ENCODE measurements around the gene NFKBIA. TPM values are rescaled to one million over a fixed set of nuclear protein-coding genes. Genes with fewer than 3 reads are reported as not detected.

Gene NFKBIA
- total RNA-seq, 2 donors from 2014 or later: 391 to 596 TPM

DNA sequence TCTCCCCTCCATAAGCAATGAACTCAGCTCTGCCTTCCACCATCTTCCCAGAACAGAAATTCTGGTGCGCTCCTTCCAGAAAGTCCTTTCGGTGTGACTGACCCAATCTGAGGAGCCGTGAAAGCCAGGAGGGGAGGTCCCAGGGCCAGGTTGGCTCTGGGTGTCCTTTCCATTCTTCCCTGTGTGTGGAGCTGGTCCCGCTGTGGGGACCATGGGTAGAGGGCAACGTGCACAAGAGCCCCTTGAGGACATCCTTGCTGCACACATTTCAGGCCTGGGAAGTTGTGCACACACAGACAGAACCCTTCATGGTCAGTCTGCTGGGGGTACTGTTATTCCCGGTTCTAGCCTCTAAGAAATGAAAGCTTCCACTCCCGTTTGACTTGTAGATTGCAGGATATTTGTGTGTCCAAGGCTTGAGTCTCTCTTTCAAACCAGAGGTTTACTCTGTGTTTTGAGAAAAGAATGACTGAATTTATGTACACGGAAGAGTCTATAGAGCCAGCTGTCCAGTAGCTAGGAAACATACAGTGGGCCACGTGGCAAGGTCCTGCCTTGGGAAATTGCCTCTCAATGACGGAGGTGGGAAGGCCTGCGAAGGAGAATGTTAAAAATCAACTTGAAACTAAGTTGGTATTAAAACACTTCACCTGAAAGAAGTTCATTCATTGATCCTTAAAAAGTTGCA, 10.1 kb downstream of the NFKBIA start:
- no peak overlapping the region for H3K4me3 Mint-ChIP-seq
- H3K27ac Mint-ChIP-seq: peak overlapping the region; percentile 13
- peaks cover 2 to 8% of the 10 kb centered on the region in 2 donors for H3K36me3 Mint-ChIP-seq (ENCODE audit: insufficient read depth in 2 of 2)
- H3K27me3 Mint-ChIP-seq (ENCODE audit: low read depth): no peaks in the 10 kb centered on the region
- DNase-seq (no peak), ATAC-seq (replicated peaks in 1 of 2) (no peak)
- H3K9me3 Mint-ChIP-seq: no peaks in the 10 kb centered on the region
- peaks cover 48% of the 10 kb centered on the region for H3K4me1 Mint-ChIP-seq (ENCODE audit: low read depth)

DNA sequence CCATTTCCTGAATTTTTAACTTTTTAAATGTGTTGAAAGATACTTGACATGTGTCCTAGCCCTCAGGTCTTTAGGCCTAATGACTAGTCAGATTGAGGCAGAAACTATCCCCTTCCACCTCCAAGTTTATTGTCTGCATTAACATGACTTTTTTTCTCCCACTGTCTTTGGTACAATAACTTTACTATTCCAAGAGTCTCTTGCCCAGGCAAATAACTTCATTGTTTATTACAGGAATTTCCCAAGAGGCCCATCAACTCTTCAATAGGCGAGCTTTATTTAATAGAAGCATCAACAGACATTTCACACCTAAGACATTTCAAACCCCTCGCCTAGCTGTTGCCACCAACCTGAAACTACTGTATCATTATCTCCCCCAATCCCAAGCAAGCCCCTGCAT, 10.7 kb downstream of the NFKBIA start:
- Mint-ChIP-seq H3K36me3 (ENCODE audit: insufficient read depth in 2 of 2) (peaks cover 0 to 2% of the 10 kb centered on the region in 2 donors), H3K4me3 (no peak overlapping the region), H3K9me3 (no peaks in the 10 kb centered on the region), H3K27me3 (ENCODE audit: low read depth) (no peaks in the 10 kb centered on the region), H3K27ac (peak overlapping the region; percentile 12), H3K4me1 (ENCODE audit: low read depth) (peaks cover 41% of the 10 kb centered on the region)
- DNase-seq: no peak
- no peak for ATAC-seq (replicated peaks in 1 of 2)

DNA sequence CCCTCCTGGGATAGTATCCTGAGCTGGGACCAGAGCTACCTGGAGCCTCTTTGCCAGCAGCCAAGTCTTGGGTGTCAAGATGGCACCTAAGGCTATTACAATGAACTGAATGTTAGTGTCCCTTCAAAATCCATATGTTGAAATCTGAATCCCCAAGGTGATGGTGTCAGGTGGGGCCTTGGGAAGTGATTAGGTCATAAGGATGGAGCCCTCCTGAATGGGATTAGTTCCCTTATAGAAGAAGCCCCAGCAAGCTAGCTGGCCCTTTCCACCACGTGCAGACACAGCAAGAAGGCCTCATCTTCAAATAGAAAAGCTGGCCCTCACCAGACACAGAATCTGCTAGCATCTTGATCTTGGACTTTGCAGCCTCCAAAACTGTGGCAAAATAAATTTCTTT, 12.4 kb downstream of the NFKBIA start:
- H3K27me3 Mint-ChIP-seq (ENCODE audit: low read depth): no peaks in the 10 kb centered on the region

DNA sequence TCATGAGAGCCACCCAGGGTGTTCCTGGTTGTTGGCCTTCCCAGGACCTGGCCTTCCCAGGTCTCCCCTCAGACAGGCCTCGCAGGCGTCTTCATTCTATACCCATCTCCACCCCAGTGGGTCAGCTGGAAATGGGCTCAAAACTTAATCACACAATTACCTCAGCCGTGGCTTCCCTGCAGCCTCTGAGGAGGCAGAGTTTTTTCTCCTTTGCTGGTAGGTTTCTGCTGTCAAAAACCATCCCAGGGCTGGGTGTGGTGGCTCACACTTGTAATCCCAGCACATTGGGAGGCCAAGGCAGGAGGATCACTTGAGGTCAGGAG, 13.2 kb downstream of the NFKBIA start:
- ATAC-seq (replicated peaks in 1 of 2): no peak
- H3K4me1 Mint-ChIP-seq (ENCODE audit: low read depth): peaks cover 19% of the 10 kb centered on the region

More for the DNA sequence above, 12.4 kb downstream of the NFKBIA start:
- no peak overlapping the region for H3K27ac Mint-ChIP-seq
- no peak overlapping the region for H3K4me3 Mint-ChIP-seq
- peaks cover 26% of the 10 kb centered on the region for H3K4me1 Mint-ChIP-seq (ENCODE audit: low read depth)
- no peak for ATAC-seq (replicated peaks in 1 of 2)
- DNase-seq: no peak
- no peaks in the 10 kb centered on the region for H3K9me3 Mint-ChIP-seq
- no peaks in the 10 kb centered on the region for H3K36me3 Mint-ChIP-seq (ENCODE audit: insufficient read depth in 2 of 2)

DNA sequence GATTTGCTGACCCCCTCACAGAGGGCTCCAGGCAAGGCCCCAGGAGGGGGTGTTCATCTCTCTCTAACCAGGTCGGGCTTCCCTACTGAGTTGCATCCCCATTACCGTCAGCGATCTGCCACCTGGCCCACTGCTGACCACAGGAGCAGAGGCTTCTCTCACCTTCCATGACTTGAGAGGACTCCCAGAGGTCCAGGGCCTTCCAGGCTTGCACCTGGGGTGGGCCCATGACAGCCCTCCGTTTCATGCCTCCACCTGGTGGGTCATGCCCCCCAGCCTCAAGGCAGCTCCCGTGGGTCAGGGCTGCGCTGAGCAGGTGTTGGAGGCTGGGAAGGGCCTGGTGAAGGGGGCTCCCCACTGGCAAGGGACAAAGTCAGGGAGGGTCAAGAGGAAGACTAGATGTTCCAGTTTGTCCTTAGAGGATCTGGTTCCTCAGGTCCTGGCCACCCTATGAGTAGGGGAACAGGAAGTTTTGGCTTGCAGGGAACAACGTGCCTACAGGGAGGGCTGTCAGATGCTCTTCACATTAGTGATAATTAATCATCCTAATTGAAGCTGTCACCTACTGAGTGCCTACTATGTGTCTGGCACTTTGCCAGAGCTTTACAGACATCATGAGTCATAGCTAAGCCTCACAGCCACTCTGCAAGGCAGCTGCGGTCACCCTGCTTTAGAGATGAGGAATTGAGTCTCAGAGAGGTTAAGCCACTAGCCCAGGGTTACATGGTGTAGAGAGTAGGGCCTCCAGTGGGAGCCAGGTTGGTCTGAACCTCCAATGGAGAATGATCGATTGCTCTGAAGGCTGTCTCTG, 13.8 kb downstream of the NFKBIA start:
- no peak overlapping the region for H3K27ac Mint-ChIP-seq
- peaks cover 19% of the 10 kb centered on the region for H3K4me1 Mint-ChIP-seq (ENCODE audit: low read depth)
- no peaks in the 10 kb centered on the region for H3K27me3 Mint-ChIP-seq (ENCODE audit: low read depth)
- H3K36me3 Mint-ChIP-seq (ENCODE audit: insufficient read depth in 2 of 2): no peaks in the 10 kb centered on the region
- H3K9me3 Mint-ChIP-seq: no peaks in the 10 kb centered on the region
- DNase-seq: peak; percentile 18 to 44
- H3K4me3 Mint-ChIP-seq: no peak overlapping the region
- peak; percentile 59 to 67 for ATAC-seq (replicated peaks in 1 of 2)

More for the DNA sequence above, 13.2 kb downstream of the NFKBIA start:
- Mint-ChIP-seq H3K27ac (no peak overlapping the region), H3K27me3 (ENCODE audit: low read depth) (no peaks in the 10 kb centered on the region), H3K9me3 (no peaks in the 10 kb centered on the region), H3K36me3 (ENCODE audit: insufficient read depth in 2 of 2) (no peaks in the 10 kb centered on the region), H3K4me3 (no peak overlapping the region)
- no peak for DNase-seq

DNA sequence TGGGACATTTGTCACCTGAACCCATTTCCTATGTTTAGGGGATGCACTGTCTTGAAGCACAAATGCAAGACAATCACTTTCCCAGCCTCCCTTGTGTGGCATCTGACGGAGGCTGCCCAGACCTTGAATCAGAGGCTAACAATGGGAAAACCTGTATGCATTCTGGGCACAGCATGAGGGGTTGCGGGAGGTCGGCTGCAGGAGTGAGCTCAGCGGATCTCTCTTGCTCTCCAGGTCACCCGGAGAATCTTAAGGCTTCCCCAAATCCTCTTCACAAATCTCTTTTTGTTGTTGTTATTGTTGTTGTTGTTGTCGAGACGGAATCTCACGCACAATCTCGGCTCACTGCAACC, 15.3 kb downstream of the NFKBIA start:
- Mint-ChIP-seq H3K27ac (no peak overlapping the region), H3K9me3 (no peaks in the 10 kb centered on the region)
- ATAC-seq (replicated peaks in 1 of 2): no peak

DNA sequence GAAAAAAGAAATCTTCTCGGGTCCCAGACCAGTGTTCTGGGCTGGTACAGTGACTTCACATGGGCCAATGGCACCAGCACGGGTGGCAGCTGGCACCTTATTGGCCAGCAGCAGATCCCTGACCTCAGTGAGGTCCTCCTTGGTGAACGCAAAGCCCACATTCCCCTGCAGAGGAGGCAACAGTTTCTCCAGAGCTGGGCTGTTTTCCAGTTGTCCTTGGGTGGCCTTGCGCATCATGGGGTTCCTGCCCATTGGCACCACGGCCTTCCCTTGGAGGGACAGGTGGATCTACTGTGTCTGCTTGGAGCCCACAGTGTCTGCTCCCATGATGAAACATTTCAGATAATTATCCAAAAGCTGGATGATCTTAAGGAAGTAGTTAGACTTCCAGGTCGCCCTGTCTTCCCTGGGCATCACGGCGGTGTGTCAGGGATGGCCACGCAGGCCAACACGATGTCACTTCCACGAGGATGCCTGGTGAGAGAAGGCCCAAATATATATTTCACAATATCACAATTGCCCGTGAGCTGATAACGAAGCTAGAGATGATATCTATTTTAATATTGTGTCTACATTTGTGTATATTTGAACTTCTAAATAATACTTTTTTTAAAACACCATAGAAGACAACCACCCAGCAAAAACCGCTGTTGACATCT, 15.8 kb downstream of the NFKBIA start:
- H3K27ac Mint-ChIP-seq: no peak overlapping the region
- no peaks in the 10 kb centered on the region for H3K27me3 Mint-ChIP-seq (ENCODE audit: low read depth)
- ATAC-seq (replicated peaks in 1 of 2) (no peak), DNase-seq (no peak)
- H3K4me3 Mint-ChIP-seq: no peak overlapping the region
- peaks cover 9% of the 10 kb centered on the region for H3K4me1 Mint-ChIP-seq (ENCODE audit: low read depth)
- H3K36me3 Mint-ChIP-seq (ENCODE audit: insufficient read depth in 2 of 2): no peaks in the 10 kb centered on the region
- no peaks in the 10 kb centered on the region for H3K9me3 Mint-ChIP-seq

More for the DNA sequence above, 15.3 kb downstream of the NFKBIA start:
- DNase-seq: no peak
- peaks cover 14% of the 10 kb centered on the region for H3K4me1 Mint-ChIP-seq (ENCODE audit: low read depth)
- H3K4me3 Mint-ChIP-seq: no peak overlapping the region
- H3K27me3 Mint-ChIP-seq (ENCODE audit: low read depth): no peaks in the 10 kb centered on the region
- no peaks in the 10 kb centered on the region for H3K36me3 Mint-ChIP-seq (ENCODE audit: insufficient read depth in 2 of 2)

DNA sequence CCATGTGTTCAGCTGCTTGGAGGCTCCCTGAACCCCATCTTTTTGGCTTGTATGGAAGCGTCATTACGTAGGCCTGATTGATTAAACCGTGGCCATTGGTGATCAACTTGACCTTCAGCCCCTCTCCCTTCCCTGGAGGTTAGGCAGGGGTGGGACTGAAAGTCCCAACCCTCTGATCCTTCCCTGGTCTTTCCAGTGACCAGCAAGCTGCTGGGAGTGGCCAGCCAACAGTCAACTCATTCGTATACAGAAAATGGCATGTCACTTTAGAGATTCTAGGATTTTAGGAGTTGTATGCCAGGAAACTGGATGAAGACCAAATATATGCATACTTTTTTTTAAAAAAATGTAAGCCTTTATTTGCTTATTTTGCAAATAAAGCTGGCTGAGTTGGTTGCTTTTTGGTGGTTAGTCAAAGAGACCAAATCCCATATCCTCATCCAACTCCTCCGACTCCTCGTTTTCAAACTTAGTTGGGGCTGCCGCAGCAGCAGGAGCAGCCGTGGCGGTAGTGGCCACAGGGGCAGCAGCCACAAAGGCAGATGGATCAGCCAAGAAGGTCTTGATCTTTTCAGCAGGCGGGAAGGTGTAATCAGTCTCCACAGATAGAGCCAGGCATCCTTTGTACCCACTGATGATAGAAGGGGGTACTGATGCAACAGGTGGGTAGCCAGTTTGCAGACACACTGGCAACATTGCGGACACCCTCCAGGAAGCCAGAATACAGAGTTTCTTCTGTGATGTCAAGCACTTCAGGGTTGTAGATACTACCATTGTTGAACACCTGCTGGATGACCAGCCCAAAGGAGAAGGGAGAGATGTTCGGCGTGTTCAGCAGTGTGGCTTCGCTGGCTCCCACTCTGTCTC, 16.6 kb downstream of the NFKBIA start:
- no peak overlapping the region for H3K27ac Mint-ChIP-seq
- no peaks in the 10 kb centered on the region for H3K36me3 Mint-ChIP-seq (ENCODE audit: insufficient read depth in 2 of 2)
- H3K27me3 Mint-ChIP-seq (ENCODE audit: low read depth): no peaks in the 10 kb centered on the region
- DNase-seq: no peak
- H3K9me3 Mint-ChIP-seq: no peaks in the 10 kb centered on the region
- H3K4me3 Mint-ChIP-seq: no peak overlapping the region
- ATAC-seq (replicated peaks in 1 of 2): no peak
- peaks cover under 1% of the 10 kb centered on the region for H3K4me1 Mint-ChIP-seq (ENCODE audit: low read depth)

DNA sequence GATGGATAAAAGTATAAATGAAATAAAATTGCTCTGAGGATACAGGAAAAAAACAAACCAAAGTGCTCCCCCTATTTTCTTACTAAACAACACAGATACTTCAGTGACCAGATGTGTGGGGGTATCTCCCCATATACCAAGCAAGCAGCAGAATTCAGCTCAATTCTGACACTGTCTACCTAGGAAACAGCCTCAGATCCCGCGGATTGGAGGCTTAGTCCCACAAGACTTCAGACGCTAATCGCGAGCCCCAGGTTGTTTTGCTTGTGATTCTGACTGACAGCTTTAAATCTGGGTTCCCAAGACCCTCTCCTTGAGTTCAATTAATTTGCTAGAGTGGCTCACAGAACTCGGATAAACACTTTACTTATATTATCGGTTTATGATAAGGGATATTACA, 17.3 kb downstream of the NFKBIA start:
- H3K4me3 Mint-ChIP-seq: no peak overlapping the region
- H3K27ac Mint-ChIP-seq: no peak overlapping the region

DNA sequence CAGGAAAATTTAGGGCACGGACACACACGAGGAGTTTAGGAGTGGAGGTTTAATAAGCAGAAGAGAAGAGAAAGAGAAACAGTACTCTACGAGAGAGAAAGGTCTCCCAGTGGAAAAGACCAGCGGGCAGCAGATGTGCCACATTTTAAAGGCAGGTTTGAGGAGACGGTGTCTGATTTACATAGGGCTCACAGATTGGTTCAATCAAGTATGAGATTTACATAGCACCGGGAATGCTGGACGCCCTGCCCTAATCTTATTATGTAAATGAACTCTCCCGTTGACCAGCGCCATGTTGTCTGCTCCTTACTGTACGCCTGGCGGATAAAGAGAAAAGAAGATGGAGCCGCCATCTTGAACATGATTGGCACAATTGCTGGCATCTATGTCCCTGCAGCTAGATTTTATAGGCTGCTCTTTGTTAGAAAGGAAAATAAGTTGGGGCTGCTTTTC, 17.9 kb downstream of the NFKBIA start:
- Mint-ChIP-seq H3K4me1 (ENCODE audit: low read depth) (no peaks in the 10 kb centered on the region), H3K36me3 (ENCODE audit: insufficient read depth in 2 of 2) (no peaks in the 10 kb centered on the region), H3K27me3 (ENCODE audit: low read depth) (no peaks in the 10 kb centered on the region), H3K4me3 (no peak overlapping the region), H3K27ac (no peak overlapping the region), H3K9me3 (no peaks in the 10 kb centered on the region)
- ATAC-seq (replicated peaks in 1 of 2): no peak
- no peak for DNase-seq

More for the DNA sequence above, 17.3 kb downstream of the NFKBIA start:
- H3K9me3 Mint-ChIP-seq: no peaks in the 10 kb centered on the region
- ATAC-seq (replicated peaks in 1 of 2) (no peak), DNase-seq (no peak)
- H3K36me3 Mint-ChIP-seq (ENCODE audit: insufficient read depth in 2 of 2): no peaks in the 10 kb centered on the region
- H3K4me1 Mint-ChIP-seq (ENCODE audit: low read depth): no peaks in the 10 kb centered on the region
- H3K27me3 Mint-ChIP-seq (ENCODE audit: low read depth): no peaks in the 10 kb centered on the region

DNA sequence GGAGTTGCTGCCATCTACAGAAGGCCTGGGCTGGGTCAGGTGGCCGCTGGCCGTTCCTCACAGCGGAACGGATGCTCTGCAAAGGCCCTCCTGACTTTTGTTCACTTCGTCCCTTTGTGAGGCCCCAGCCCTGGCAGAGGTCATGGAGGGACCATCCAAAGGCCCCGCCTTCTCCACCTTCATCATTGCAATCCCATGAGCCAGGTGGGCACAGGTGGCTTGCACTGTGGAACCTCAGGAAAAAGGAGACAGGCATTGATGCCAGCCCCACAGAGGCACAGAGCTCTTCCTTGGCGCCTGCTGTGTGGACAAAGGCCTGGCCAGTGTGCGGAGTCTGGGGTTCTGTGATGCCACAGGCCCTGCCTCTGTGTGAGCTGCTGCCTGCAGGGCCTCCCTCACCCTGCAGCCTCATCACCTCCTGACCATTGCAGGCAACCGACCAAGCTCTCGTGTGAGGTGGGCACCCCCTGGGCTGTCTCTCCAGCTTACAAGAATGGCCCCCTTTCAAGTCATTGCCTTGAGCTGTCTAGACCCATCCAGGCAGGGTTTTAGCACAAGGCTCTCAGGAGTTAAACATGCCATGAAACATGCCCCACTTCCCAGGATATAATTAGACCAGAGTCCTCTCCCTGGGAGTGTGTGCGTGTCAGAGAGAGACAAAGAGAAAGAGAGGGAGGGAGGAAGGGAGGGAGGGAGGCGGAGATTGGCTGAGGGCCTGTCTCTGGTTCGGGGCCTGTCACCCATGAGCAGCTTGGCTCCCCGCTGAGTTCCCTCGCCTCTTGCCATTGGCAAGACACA, 19.3 kb downstream of the NFKBIA start:
- Mint-ChIP-seq H3K4me3 (no peak overlapping the region), H3K36me3 (ENCODE audit: insufficient read depth in 2 of 2) (no peaks in the 10 kb centered on the region), H3K27ac (no peak overlapping the region), H3K9me3 (no peaks in the 10 kb centered on the region), H3K4me1 (ENCODE audit: low read depth) (peaks cover 1% of the 10 kb centered on the region), H3K27me3 (ENCODE audit: low read depth) (no peaks in the 10 kb centered on the region)
- DNase-seq (no peak), ATAC-seq (replicated peaks in 1 of 2) (no peak)

DNA sequence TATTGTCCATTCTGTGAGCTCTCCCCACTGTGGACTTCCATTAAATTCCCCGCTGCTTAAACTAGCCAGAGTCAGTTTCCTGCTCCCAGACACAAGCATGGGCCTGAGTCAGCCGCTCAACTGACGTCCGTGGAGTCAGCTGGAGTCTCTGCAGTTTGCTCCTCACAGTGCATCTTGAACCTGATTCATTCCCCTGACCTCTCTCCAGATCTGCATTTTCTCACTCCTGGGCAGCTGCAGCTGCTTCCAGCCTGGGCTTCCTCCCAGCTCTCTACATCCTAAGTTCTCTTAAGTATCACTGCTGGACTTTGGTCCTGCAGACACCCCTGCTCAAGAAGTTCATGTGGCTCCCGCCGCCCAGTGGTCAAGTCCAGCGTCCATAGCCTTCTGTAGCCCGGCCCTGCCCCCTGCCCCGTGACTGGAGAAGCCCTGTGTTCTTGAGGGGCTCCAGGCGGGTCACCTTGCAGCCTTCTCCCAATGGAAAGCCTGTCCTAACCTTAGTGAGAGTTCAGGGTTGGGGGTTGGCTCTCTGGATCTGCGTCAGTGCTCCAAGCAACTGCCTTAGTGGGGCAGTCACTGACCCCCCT, 20.0 kb downstream of the NFKBIA start:
- Mint-ChIP-seq H3K36me3 (ENCODE audit: insufficient read depth in 2 of 2) (no peaks in the 10 kb centered on the region), H3K9me3 (no peaks in the 10 kb centered on the region), H3K4me1 (ENCODE audit: low read depth) (peaks cover 5% of the 10 kb centered on the region), H3K4me3 (no peak overlapping the region), H3K27ac (no peak overlapping the region), H3K27me3 (ENCODE audit: low read depth) (no peaks in the 10 kb centered on the region)
- ATAC-seq (replicated peaks in 1 of 2): no peak
- no peak for DNase-seq

Measured in activated T-cell treated with anti-CD3 and anti-CD28 coated beads, Interleukin-2, amount 50 U/mL, for 72 hours (primary cell).